Measurements from ENCODE around the gene ZBTB14. TPM values are rescaled to one million over a fixed set of nuclear protein-coding genes. Genes with fewer than 3 reads are reported as not detected.
A peak's percentile ranks its signal among the peaks of the same experiment; 100 is the strongest.

ZBTB14 gene
- polyA plus RNA-seq, 2 donors = 3.7 TPM

GRCh38 chr18:5268874-5269273, 26.7 kb downstream of the ZBTB14 start:
- no peaks in the 10 kb centered on the region for H3K9me3 ChIP-seq (ENCODE audit: control insufficient read depth in 2 of 2, insufficient read depth in 1 of 2, low read depth in 1 of 2, low read length in 1 of 2)
- H3K36me3 ChIP-seq (ENCODE audit: control insufficient read depth in 2 of 2, insufficient read depth in 2 of 2, low read length in 1 of 2) = no peaks in the 10 kb centered on the region
- no peaks in the 10 kb centered on the region for H3K4me1 ChIP-seq (ENCODE audit: control insufficient read depth in 2 of 2, insufficient read depth in 2 of 2, low read length in 1 of 2)
- H3K27me3 ChIP-seq (ENCODE audit: control insufficient read depth in 1 of 2, insufficient read depth in 2 of 2, low read length in 2 of 2) = no peaks in the 10 kb centered on the region
- no peak overlapping the region for H3K4me3 ChIP-seq (ENCODE audit: low read depth in 1 of 2, low read length in 2 of 2)
- H3K27ac ChIP-seq (ENCODE audit: low read depth in 2 of 2, low read length in 1 of 2) = no peak overlapping the region

- WGBS, 2 donors = 78 to 86% methylated on average over 3 of the region's 3 CpGs
- Histone ChIP-seq H3K36me3 (ENCODE audit: control insufficient read depth in 2 of 2, insufficient read depth in 2 of 2, low read length in 1 of 2) (no peaks in the 10 kb centered on the region), H3K9me3 (ENCODE audit: control insufficient read depth in 2 of 2, insufficient read depth in 1 of 2, low read depth in 1 of 2, low read length in 1 of 2) (peaks cover under 1 to 3% of the 10 kb centered on the region in 2 donors), H3K4me1 (ENCODE audit: control insufficient read depth in 2 of 2, insufficient read depth in 2 of 2, low read length in 1 of 2) (no peaks in the 10 kb centered on the region), H3K27ac (ENCODE audit: low read depth in 2 of 2, low read length in 1 of 2) (no peak overlapping the region), H3K4me3 (ENCODE audit: low read depth in 1 of 2, low read length in 2 of 2) (no peak overlapping the region), H3K27me3 (ENCODE audit: control insufficient read depth in 1 of 2, insufficient read depth in 2 of 2, low read length in 2 of 2) (no peaks in the 10 kb centered on the region)
These were observed 28.8 kb downstream of the ZBTB14 start for GRCh38 chr18:5266721-5267120.

- no peaks in the 10 kb centered on the region for H3K9me3 ChIP-seq (ENCODE audit: control insufficient read depth in 2 of 2, insufficient read depth in 1 of 2, low read depth in 1 of 2, low read length in 1 of 2)
- no peaks in the 10 kb centered on the region for H3K4me1 ChIP-seq (ENCODE audit: control insufficient read depth in 2 of 2, insufficient read depth in 2 of 2, low read length in 1 of 2)
- no peaks in the 10 kb centered on the region for H3K36me3 ChIP-seq (ENCODE audit: control insufficient read depth in 2 of 2, insufficient read depth in 2 of 2, low read length in 1 of 2)
- 61 to 69% methylated on average over 2 of the region's 2 CpGs for WGBS, 2 donors
- no peak overlapping the region for H3K27ac ChIP-seq (ENCODE audit: low read depth in 2 of 2, low read length in 1 of 2)
- H3K27me3 ChIP-seq (ENCODE audit: control insufficient read depth in 1 of 2, insufficient read depth in 2 of 2, low read length in 2 of 2) = no peaks in the 10 kb centered on the region
- H3K4me3 ChIP-seq (ENCODE audit: low read depth in 1 of 2, low read length in 2 of 2) = no peak overlapping the region
These were observed 41.6 kb downstream of the ZBTB14 start for GRCh38 chr18:5253910-5254309.

GRCh38 chr18:5251117-5251516, 44.4 kb downstream of the ZBTB14 start:
- Histone ChIP-seq H3K9me3 (ENCODE audit: control insufficient read depth in 2 of 2, insufficient read depth in 1 of 2, low read depth in 1 of 2, low read length in 1 of 2) (no peaks in the 10 kb centered on the region), H3K27ac (ENCODE audit: low read depth in 2 of 2, low read length in 1 of 2) (no peak overlapping the region), H3K4me1 (ENCODE audit: control insufficient read depth in 2 of 2, insufficient read depth in 2 of 2, low read length in 1 of 2) (no peaks in the 10 kb centered on the region), H3K4me3 (ENCODE audit: low read depth in 1 of 2, low read length in 2 of 2) (no peak overlapping the region), H3K36me3 (ENCODE audit: control insufficient read depth in 2 of 2, insufficient read depth in 2 of 2, low read length in 1 of 2) (no peaks in the 10 kb centered on the region), H3K27me3 (ENCODE audit: control insufficient read depth in 1 of 2, insufficient read depth in 2 of 2, low read length in 2 of 2) (no peaks in the 10 kb centered on the region)
- WGBS, 2 donors = 78 to 83% methylated on average over 6 of the region's 6 CpGs

- H3K4me3 ChIP-seq (ENCODE audit: low read depth in 1 of 2, low read length in 2 of 2) = no peak overlapping the region
- H3K36me3 ChIP-seq (ENCODE audit: control insufficient read depth in 2 of 2, insufficient read depth in 2 of 2, low read length in 1 of 2) = no peaks in the 10 kb centered on the region
- no peak overlapping the region for H3K27ac ChIP-seq (ENCODE audit: low read depth in 2 of 2, low read length in 1 of 2)
- H3K4me1 ChIP-seq (ENCODE audit: control insufficient read depth in 2 of 2, insufficient read depth in 2 of 2, low read length in 1 of 2) = no peaks in the 10 kb centered on the region
- H3K9me3 ChIP-seq (ENCODE audit: control insufficient read depth in 2 of 2, insufficient read depth in 1 of 2, low read depth in 1 of 2, low read length in 1 of 2) = no peaks in the 10 kb centered on the region
- H3K27me3 ChIP-seq (ENCODE audit: control insufficient read depth in 1 of 2, insufficient read depth in 2 of 2, low read length in 2 of 2) = no peaks in the 10 kb centered on the region
These were observed 44.9 kb downstream of the ZBTB14 start for GRCh38 chr18:5250603-5251002.

- Histone ChIP-seq H3K36me3 (ENCODE audit: control insufficient read depth in 2 of 2, insufficient read depth in 2 of 2, low read length in 1 of 2) (peaks cover 0 to 4% of the 10 kb centered on the region in 2 donors), H3K4me1 (ENCODE audit: control insufficient read depth in 2 of 2, insufficient read depth in 2 of 2, low read length in 1 of 2) (no peaks in the 10 kb centered on the region), H3K4me3 (ENCODE audit: low read depth in 1 of 2, low read length in 2 of 2) (no peak overlapping the region), H3K27me3 (ENCODE audit: control insufficient read depth in 1 of 2, insufficient read depth in 2 of 2, low read length in 2 of 2) (no peaks in the 10 kb centered on the region), H3K27ac (ENCODE audit: low read depth in 2 of 2, low read length in 1 of 2) (no peak overlapping the region), H3K9me3 (ENCODE audit: control insufficient read depth in 2 of 2, insufficient read depth in 1 of 2, low read depth in 1 of 2, low read length in 1 of 2) (no peaks in the 10 kb centered on the region)
These were observed 50.6 kb downstream of the ZBTB14 start for GRCh38 chr18:5244941-5245340.

GRCh38 chr18:5239447-5239846, 56.1 kb downstream of the ZBTB14 start:
- 53 to 76% methylated on average over 4 of the region's 4 CpGs for WGBS, 2 donors
- no peaks in the 10 kb centered on the region for H3K27me3 ChIP-seq (ENCODE audit: control insufficient read depth in 1 of 2, insufficient read depth in 2 of 2, low read length in 2 of 2)
- H3K36me3 ChIP-seq (ENCODE audit: control insufficient read depth in 2 of 2, insufficient read depth in 2 of 2, low read length in 1 of 2) = peaks cover 0 to 4% of the 10 kb centered on the region in 2 donors
- H3K4me1 ChIP-seq (ENCODE audit: control insufficient read depth in 2 of 2, insufficient read depth in 2 of 2, low read length in 1 of 2) = peaks cover 0 to 3% of the 10 kb centered on the region in 2 donors
- H3K4me3 ChIP-seq (ENCODE audit: low read depth in 1 of 2, low read length in 2 of 2) = peak overlapping the region in 1 of 2 donors; percentile 73
- no peak overlapping the region for H3K27ac ChIP-seq (ENCODE audit: low read depth in 2 of 2, low read length in 1 of 2)
- H3K9me3 ChIP-seq (ENCODE audit: control insufficient read depth in 2 of 2, insufficient read depth in 1 of 2, low read depth in 1 of 2, low read length in 1 of 2) = no peaks in the 10 kb centered on the region

Other genes with a start within 250 kb of the ZBTB14 start
- not detected for gene AKAIN1, start 98.5 kb downstream of the ZBTB14 start, polyA plus RNA-seq
- gene EPB41L3, start 248.3 kb upstream of the ZBTB14 start, polyA plus RNA-seq = 10 to 100 TPM; 13.6 to 28.7 TPM

Data from esophagus (tissue), 2 donors.